Measurements from ENCODE around the gene GM2A. TPM values are rescaled to one million over a fixed set of nuclear protein-coding genes. Genes with fewer than 3 reads are reported as not detected.
A peak's percentile ranks its signal among the peaks of the same experiment; 100 is the strongest.
"Not testable (repeated sequence)": the region's sequence is repeated elsewhere in the genome, so short reads cannot be mapped to it uniquely, and the experiment has no call there.

The GM2A gene
- total RNA-seq, 2 donors from 2014 or later: 6.0 to 13.4 TPM

GRCh38 chr5:151234476-151235238 is 18.3 kb upstream of the GM2A start:
- no peak for DNase-seq
- Mint-ChIP-seq H3K27me3 (no peaks in the 10 kb centered on the region), H3K4me1 (peaks cover 7% of the 10 kb centered on the region), H3K27ac (peak overlapping the region; percentile 53), H3K4me3 (no peak overlapping the region), H3K36me3 (ENCODE audit: low read depth) (peaks cover 3% of the 10 kb centered on the region)
- H3K9me3 ChIP-seq (ENCODE audit: control insufficient read depth, low read length, poor library complexity, severe bottlenecking): no peaks in the 10 kb centered on the region
- peak; percentile 59 for ATAC-seq

GRCh38 chr5:151235239-151235571 is 17.8 kb upstream of the GM2A start:
- H3K27ac Mint-ChIP-seq: peak overlapping the region; percentile 53
- not testable (repeated sequence) for H3K27me3 Mint-ChIP-seq; H3K9me3 ChIP-seq (ENCODE audit: control insufficient read depth, low read length, poor library complexity, severe bottlenecking); H3K4me1 Mint-ChIP-seq; H3K36me3 Mint-ChIP-seq (ENCODE audit: low read depth); DNase-seq; ATAC-seq; H3K4me3 Mint-ChIP-seq

- Mint-ChIP-seq H3K36me3 (ENCODE audit: low read depth) (peaks cover 2% of the 10 kb centered on the region), H3K27me3 (no peaks in the 10 kb centered on the region), H3K27ac (no peak overlapping the region), H3K4me1 (peaks cover 7% of the 10 kb centered on the region), H3K4me3 (no peak overlapping the region)
- no peak for DNase-seq
- no peaks in the 10 kb centered on the region for H3K9me3 ChIP-seq (ENCODE audit: control insufficient read depth, low read length, poor library complexity, severe bottlenecking)
- no peak for ATAC-seq
Measured at GRCh38 chr5:151236888-151237287, 16.1 kb upstream of the GM2A start.

GRCh38 chr5:151237685-151238084 is 15.3 kb upstream of the GM2A start:
- Mint-ChIP-seq H3K27ac (no peak overlapping the region), H3K4me1 (peaks cover 9% of the 10 kb centered on the region), H3K27me3 (no peaks in the 10 kb centered on the region), H3K4me3 (no peak overlapping the region), H3K36me3 (ENCODE audit: low read depth) (peaks cover 2% of the 10 kb centered on the region)
- ATAC-seq (no peak), DNase-seq (no peak)
- no peaks in the 10 kb centered on the region for H3K9me3 ChIP-seq (ENCODE audit: control insufficient read depth, low read length, poor library complexity, severe bottlenecking)

DNA sequence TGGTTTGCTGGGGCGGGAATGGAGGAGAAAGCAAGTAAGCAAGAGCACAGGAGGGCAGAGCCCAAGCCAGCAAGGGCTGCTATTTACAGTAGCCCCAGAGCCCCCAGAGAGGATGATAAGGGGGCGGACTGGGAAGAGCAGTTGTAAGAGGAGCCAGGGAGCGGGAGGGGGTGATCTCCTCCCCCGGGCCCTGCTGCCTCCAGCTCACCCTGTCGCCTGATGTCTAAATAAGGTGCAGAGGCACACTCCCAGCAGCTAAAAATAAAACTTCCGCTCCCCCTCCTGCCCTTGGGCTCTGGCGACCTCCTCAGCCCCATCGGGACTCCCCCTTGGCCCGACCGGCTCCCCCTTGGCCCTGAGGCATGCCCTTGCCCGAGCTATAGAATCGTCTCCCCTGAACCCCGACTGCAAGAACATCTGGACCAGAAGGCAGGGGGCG is 14.7 kb upstream of the GM2A start:
- no peak for ATAC-seq
- H3K27ac Mint-ChIP-seq: peak overlapping the region; percentile 39
- peaks cover 9% of the 10 kb centered on the region for H3K4me1 Mint-ChIP-seq
- no peak overlapping the region for H3K4me3 Mint-ChIP-seq
- peaks cover under 1% of the 10 kb centered on the region for H3K36me3 Mint-ChIP-seq (ENCODE audit: low read depth)
- H3K27me3 Mint-ChIP-seq: no peaks in the 10 kb centered on the region
- no peak for DNase-seq
- H3K9me3 ChIP-seq (ENCODE audit: control insufficient read depth, low read length, poor library complexity, severe bottlenecking): no peaks in the 10 kb centered on the region

DNA sequence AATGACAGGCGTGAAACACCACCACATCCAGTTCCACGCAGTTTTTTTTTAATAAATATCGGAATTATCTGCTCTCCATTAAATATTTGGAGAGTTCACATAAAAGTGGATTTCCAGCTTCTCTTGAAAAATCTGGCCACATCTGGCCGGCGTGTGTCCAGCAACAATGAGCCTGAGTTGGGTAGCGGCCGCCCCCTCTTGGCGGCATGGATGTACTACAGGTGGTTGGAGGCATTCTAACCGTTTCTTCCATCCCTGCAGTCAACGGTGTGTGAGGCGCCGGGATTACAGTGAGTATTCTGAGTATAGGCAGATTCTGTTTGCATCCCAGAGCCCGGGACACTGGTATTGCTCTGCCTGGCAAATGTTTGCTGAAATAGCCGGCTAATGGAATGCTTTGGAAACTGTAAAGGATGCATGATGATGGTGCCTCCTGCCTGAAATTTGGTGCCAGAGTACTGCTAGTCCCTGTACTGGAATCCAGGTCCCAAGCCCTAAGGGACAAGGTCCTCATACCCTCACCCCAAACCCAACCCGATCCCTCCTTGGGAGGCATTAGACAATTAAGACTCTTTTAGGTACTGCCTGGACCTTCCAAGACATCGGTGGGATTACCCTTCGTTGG is 13.6 kb upstream of the GM2A start:
- H3K4me1 Mint-ChIP-seq: peaks cover 17% of the 10 kb centered on the region
- peak; percentile 21 to 52 (median 24) for DNase-seq
- no peak overlapping the region for H3K27ac Mint-ChIP-seq
- peak; percentile 73 for ATAC-seq
- no peaks in the 10 kb centered on the region for H3K36me3 Mint-ChIP-seq (ENCODE audit: low read depth)
- H3K9me3 ChIP-seq (ENCODE audit: control insufficient read depth, low read length, poor library complexity, severe bottlenecking): no peaks in the 10 kb centered on the region
- no peaks in the 10 kb centered on the region for H3K27me3 Mint-ChIP-seq
- H3K4me3 Mint-ChIP-seq: no peak overlapping the region

- H3K27me3 Mint-ChIP-seq; H3K4me3 Mint-ChIP-seq; DNase-seq; ATAC-seq; H3K27ac Mint-ChIP-seq; H3K36me3 Mint-ChIP-seq (ENCODE audit: low read depth); H3K9me3 ChIP-seq (ENCODE audit: control insufficient read depth, low read length, poor library complexity, severe bottlenecking): not testable (repeated sequence)
- peaks cover 14% of the 10 kb centered on the region for H3K4me1 Mint-ChIP-seq
Measured at GRCh38 chr5:151240268-151240835, 12.6 kb upstream of the GM2A start.

GRCh38 chr5:151240924-151241635 is 11.9 kb upstream of the GM2A start:
- DNase-seq: no peak

GRCh38 chr5:151243127-151243526 is 9.9 kb upstream of the GM2A start:
- ATAC-seq (no peak), DNase-seq (no peak)
- H3K27me3 Mint-ChIP-seq: no peaks in the 10 kb centered on the region
- H3K9me3 ChIP-seq (ENCODE audit: control insufficient read depth, low read length, poor library complexity, severe bottlenecking): no peaks in the 10 kb centered on the region
- H3K4me1 Mint-ChIP-seq: peaks cover 16% of the 10 kb centered on the region
- H3K27ac Mint-ChIP-seq: no peak overlapping the region
- H3K36me3 Mint-ChIP-seq (ENCODE audit: low read depth): no peaks in the 10 kb centered on the region
- no peak overlapping the region for H3K4me3 Mint-ChIP-seq

More at GRCh38 chr5:151240924-151241635, 11.9 kb upstream of the GM2A start:
- peaks cover 16% of the 10 kb centered on the region for H3K4me1 Mint-ChIP-seq
- no peaks in the 10 kb centered on the region for H3K27me3 Mint-ChIP-seq
- no peaks in the 10 kb centered on the region for H3K36me3 Mint-ChIP-seq (ENCODE audit: low read depth)
- H3K4me3 Mint-ChIP-seq: no peak overlapping the region
- H3K9me3 ChIP-seq (ENCODE audit: control insufficient read depth, low read length, poor library complexity, severe bottlenecking): no peaks in the 10 kb centered on the region
- ATAC-seq: no peak
- H3K27ac Mint-ChIP-seq: no peak overlapping the region

- Mint-ChIP-seq H3K4me3 (peak overlapping the region; percentile 13), H3K27me3 (no peaks in the 10 kb centered on the region), H3K4me1 (peaks cover 16% of the 10 kb centered on the region), H3K27ac (no peak overlapping the region), H3K36me3 (ENCODE audit: low read depth) (no peaks in the 10 kb centered on the region)
- H3K9me3 ChIP-seq (ENCODE audit: control insufficient read depth, low read length, poor library complexity, severe bottlenecking): no peaks in the 10 kb centered on the region
- DNase-seq: no peak
- no peak for ATAC-seq
Measured at GRCh38 chr5:151243564-151243963, 9.4 kb upstream of the GM2A start.

- H3K9me3 ChIP-seq (ENCODE audit: control insufficient read depth, low read length, poor library complexity, severe bottlenecking): no peaks in the 10 kb centered on the region
- H3K36me3 Mint-ChIP-seq (ENCODE audit: low read depth): no peaks in the 10 kb centered on the region
- no peaks in the 10 kb centered on the region for H3K27me3 Mint-ChIP-seq
- ATAC-seq (peak; percentile 20), DNase-seq (no peak)
- no peak overlapping the region for H3K27ac Mint-ChIP-seq
- H3K4me1 Mint-ChIP-seq: peaks cover 17% of the 10 kb centered on the region
- H3K4me3 Mint-ChIP-seq: no peak overlapping the region
Measured at GRCh38 chr5:151244206-151244605, 8.8 kb upstream of the GM2A start.

GRCh38 chr5:151245680-151246219 is 7.2 kb upstream of the GM2A start:
- no peaks in the 10 kb centered on the region for H3K9me3 ChIP-seq (ENCODE audit: control insufficient read depth, low read length, poor library complexity, severe bottlenecking)
- Mint-ChIP-seq H3K27ac (no peak overlapping the region), H3K36me3 (ENCODE audit: low read depth) (peaks cover 2% of the 10 kb centered on the region), H3K27me3 (no peaks in the 10 kb centered on the region), H3K4me3 (no peak overlapping the region), H3K4me1 (peaks cover 25% of the 10 kb centered on the region)
- ATAC-seq (no peak), DNase-seq (no peak)

DNA sequence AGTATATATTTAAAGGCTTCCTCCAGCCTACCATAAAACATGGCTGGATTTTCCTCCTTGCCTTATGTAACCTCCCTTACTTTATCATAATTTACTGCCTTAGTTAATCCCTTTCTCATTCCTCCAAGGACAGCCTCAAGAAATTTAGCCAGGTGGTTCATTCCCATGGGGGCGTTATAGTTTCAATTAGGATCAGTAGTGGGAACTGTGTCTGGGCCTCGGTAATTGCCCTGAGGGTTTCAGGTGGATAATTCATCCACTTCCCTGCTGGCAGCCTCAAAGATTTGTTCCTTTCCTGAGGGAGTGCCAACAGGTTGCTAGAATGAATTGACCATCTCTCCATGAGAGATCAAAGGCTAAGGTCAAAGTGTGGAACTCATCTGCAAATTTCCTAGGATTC is 4.3 kb upstream of the GM2A start:
- Mint-ChIP-seq H3K27me3 (no peaks in the 10 kb centered on the region), H3K27ac (peak overlapping the region; percentile 41), H3K4me3 (no peak overlapping the region), H3K4me1 (peaks cover 33% of the 10 kb centered on the region), H3K36me3 (ENCODE audit: low read depth) (peaks cover 2% of the 10 kb centered on the region)
- ATAC-seq (no peak), DNase-seq (no peak)
- no peaks in the 10 kb centered on the region for H3K9me3 ChIP-seq (ENCODE audit: control insufficient read depth, low read length, poor library complexity, severe bottlenecking)

Data from T-helper 17 cell (primary cell).